GM18520 (cell line): ENCODE results near the gene LDLRAD4.
"Not testable (repeated sequence)": the region's sequence is repeated elsewhere in the genome, so short reads cannot be mapped to it uniquely, and the experiment has no call there.

Source experiments
- ATAC-seq: cut with Tn5 transposase; IDR thresholded peaks from one replicate; pipeline ENCODE4 v1.9.1; 2021; ENCODE audit not compliant: unreplicated experiment

Gene LDLRAD4

GRCh38 chr18:13605477-13605876 is 386.9 kb downstream of the LDLRAD4 start:
- no peak for ATAC-seq

DNA sequence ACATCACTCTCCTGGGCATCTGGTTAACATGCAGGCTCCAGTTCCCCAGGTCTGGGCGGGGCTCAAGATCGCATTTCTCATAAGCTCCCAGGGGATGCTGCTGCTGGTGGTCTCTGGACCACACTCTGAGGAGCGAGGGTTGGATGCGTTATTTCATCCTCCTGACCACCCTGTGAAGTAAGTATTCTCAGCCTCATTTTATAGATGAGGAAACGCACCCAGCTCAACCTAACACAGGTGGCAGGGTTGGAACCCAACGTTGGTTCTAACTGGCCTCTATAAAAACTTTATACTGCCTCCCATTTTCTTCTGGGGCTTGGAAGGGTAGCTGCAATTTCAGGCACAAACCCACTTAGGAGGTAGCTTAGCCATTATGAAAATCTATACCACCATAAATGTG is 387.3 kb downstream of the LDLRAD4 start:
- no peak for ATAC-seq

DNA sequence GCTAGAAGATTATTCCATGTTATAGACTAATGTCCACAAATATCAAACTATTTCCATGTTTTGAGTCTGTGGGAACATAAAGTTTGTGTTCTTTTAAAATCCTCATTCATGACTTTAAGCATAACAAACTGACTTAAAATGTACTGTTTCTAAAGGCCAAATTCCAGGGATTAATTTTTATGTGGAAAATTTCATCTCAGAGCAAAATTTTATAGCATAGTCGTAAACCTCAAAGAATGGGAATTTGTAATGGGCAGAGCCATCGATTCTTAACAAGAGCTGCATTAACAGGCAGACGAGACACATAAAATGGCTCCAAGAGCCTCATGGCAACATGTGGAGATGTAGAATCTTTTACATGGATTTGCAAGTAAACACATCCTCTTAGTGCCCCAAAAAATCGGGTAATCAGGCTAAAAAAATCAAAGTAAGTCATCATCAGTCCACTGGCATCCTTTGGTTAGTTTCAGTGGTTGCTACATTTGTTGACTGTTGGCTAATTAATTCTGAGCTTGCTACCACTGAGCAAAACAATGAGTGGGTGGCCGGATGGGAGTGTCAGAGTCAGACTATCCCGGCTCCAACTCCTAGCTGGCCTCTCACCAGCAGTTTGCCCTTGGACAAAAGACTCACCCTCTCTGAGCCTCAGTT is 388.2 kb downstream of the LDLRAD4 start:
- no peak for ATAC-seq

- ATAC-seq = not testable (repeated sequence)
Observed at GRCh38 chr18:13608024-13608562, 389.5 kb downstream of the LDLRAD4 start.

GRCh38 chr18:13608791-13609532 is 390.4 kb downstream of the LDLRAD4 start:
- no peak for ATAC-seq

GRCh38 chr18:13610555-13611141 is 392.1 kb downstream of the LDLRAD4 start:
- no peak for ATAC-seq

- ATAC-seq = no peak
Observed at GRCh38 chr18:13611142-13611600, 392.6 kb downstream of the LDLRAD4 start.

- ATAC-seq = no peak
Observed at GRCh38 chr18:13611601-13612195, 393.1 kb downstream of the LDLRAD4 start.

DNA sequence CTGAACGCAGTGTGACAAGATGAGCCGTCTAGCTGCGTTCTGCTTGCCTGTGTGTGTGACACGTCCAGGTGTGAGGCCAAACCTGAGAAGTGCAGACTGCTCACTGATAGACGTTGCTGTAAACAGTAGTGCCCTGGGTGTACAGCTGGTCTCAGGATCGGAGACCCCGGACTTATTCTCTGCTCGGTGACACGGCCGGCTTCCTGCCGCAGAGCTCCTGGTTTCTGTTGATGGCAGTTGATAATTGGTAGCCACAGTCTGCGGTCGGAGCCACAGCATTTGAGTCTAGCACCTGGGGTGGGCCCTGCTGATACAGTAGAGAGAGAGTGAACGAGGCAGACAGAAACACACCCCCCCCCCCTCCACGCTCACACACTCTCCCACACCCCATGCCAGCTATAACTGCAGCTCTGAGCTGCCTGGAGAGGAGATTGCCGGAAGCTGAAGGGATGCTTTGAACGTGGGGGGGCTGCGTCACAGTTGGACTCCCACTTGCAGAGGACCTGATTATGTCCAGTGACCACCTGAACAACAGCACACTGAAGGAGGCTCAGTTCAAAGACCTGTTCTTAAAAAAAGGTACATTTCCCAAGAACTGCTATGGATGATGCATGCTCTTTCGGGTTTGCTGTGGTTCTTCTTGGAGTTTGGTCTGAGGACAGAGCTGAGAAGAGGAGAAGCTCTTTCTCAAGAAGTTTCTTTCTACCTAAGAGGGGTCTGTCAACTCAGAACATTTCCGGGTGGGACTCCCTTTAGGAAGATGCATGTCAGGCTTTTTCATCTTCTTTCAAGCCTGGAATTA is 393.8 kb downstream of the LDLRAD4 start:
- peak; percentile 37 for ATAC-seq

DNA sequence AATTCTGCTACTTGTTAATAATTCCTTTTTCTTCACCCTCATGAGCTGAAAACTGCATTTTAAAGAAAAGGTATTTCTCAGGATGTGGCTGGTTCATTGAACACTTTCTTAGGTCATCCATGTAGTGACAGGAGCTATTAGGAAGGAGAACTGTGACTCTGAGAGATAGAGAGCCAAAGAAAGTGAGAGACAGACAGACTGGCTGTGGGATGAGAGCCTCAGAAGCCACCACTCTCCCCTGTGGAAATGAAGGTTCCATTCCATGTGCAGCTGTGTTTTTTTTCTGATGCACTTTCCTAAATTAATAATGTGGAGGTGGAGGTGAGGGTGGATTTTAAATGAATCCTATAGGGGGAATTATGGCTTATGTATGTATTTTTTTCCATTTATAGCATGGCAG is 394.5 kb downstream of the LDLRAD4 start:
- ATAC-seq = no peak

DNA sequence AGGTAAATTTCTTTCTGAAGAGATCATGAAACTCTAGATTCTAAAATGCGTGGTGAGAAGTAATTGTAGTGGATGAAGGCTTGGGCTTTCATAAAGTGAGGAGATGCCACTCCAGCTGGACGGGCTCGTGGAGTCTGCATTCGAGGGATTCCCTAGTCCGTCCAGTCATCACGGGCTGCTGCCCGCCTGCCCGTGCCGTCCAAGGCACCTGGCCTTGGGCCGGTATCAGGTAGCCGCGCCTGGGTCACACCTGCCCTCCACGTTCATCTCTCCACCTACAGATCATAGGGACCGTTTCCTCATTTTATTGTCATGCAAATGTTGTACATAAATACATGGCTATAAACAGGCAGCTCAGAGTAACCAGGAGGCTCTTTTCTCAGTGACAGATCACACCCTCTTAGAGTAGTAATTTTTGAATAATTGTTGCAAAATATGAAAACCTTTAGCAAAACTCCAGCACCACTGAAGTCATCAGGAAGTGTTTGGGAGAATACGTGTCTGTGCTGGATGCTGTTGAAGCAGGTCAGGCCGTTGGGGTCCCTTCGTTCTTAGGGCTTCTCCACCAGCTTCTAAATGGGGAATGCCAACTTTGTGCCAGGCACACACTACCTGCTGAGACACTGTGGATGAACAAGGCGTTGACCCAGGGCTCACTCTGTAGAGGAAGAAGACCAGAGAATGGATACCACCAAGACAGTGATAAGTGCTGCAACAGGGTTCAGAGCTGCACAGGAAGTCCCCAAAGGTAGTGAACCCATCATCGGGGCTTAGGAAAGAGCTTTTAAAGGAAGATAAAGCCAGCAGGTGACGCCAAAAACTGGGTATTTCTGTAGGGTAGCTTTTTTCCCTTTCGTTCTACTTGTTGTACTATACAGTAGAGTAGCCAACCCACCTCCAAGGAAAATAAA is 395.3 kb downstream of the LDLRAD4 start:
- ATAC-seq = no peak

GRCh38 chr18:13614641-13615288 is 396.2 kb downstream of the LDLRAD4 start:
- ATAC-seq = no peak

GRCh38 chr18:13615432-13615861 is 396.9 kb downstream of the LDLRAD4 start:
- ATAC-seq = no peak

GRCh38 chr18:13616041-13616440 is 397.5 kb downstream of the LDLRAD4 start:
- ATAC-seq = no peak

- no peak for ATAC-seq
Observed at GRCh38 chr18:13616525-13617035, 398.0 kb downstream of the LDLRAD4 start.

DNA sequence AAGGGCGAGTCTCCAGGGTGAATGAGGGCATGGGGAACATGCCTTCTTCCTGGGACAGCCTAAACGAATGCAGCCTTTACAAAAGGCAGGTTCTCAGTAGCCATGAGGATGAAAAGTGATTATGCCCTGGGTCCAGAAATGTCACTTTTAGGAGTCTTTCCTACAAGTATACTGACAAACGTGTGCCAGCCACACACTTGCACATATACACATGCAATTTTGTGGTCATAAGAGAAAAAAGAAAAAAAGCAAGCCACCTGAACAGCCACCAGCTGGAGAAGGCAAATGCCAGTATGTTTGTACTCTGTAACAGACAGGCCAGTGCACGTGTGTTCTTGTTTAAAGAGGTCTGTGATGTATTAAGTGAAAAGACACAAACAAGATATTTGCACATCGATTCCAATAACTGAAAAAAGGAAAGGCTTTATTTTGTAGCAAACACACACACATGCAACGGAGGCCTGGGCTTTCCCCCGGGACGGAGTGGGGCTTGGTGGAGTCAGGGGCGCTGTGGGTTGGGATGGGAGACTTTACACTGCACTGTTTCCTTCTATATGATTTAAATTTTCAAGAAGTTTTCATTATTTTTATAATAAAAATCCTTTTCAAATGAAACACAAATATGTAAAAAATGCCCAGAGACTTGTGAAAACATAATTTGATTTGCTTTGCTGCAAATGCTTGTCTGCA is 399.4 kb downstream of the LDLRAD4 start:
- ATAC-seq = no peak

- ATAC-seq = no peak
Observed at GRCh38 chr18:13618760-13619438, 400.3 kb downstream of the LDLRAD4 start.
